NK-92 (cell line): Measurements from ENCODE around the gene HPSE2.

Experiments
- DNase-seq: peaks from one replicate; lab custom pipeline; 2025; ENCODE audit not compliant: unreplicated experiment; lab: John Stamatoyannopoulos, UW

Gene HPSE2

DNA sequence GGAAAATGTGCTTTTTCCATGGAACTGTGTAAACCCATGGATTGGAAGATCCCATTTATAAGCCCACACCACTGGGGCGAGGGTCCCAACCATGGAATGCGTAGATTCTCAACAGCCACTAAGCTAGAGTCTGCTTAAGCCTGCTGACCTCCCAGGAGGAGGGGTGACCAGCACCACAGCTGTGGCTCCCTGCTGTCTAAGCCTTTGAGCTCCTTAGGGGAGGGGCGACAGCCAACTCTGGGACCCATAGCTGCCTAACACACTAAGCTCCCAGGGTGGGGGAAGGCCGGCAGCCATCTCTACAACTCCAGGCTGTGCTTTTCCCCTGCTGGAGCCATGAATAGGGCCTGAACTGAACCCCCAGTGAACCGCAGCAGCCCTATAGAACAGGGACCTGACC, 539.1 kb downstream of the HPSE2 start:
- no peak for DNase-seq

GRCh38 chr10:98694883-98695282, 540.8 kb downstream of the HPSE2 start:
- DNase-seq, result no peak

DNA sequence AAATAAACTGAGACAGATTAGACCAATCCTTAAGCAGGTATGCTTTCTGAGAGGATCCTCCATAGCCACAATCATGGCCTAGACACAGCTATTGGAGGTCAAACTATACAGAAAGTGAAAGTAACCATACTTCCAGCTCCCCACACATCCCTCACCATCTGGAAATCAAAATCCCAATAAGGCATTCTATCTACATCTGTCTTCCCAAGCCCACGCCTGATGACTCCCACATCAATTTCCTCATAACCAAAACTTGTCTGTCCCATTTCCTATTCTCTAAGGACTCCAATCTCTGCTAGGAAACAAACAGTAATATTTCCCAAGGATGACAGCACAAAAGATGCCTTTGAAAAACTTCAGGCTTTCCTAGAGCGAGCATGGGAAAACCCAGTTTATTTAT, 541.6 kb downstream of the HPSE2 start:
- no peak for DNase-seq

DNA sequence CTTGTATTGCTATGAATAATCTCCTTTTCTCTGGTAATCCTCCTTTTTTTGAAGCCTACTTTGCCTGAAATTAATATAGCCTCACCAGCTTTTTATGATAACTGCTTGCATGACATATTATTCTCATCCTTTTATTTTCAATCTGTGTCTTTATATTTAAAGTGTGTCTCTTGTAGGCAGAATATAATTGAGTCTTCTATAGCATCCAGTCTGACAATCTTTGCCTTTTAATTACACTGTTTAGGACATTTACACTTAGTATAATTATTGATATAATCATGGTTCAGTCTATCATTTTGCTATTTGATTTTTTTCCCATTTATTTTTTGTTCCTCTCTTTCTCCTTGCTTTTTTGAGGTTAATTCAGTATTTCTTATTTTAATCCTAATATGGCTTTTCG, 548.0 kb downstream of the HPSE2 start:
- DNase-seq, result no peak

GRCh38 chr10:98684019-98684899, 551.4 kb downstream of the HPSE2 start:
- no peak for DNase-seq

- no peak for DNase-seq
These were observed 558.8 kb downstream of the HPSE2 start for GRCh38 chr10:98676895-98677294.

DNA sequence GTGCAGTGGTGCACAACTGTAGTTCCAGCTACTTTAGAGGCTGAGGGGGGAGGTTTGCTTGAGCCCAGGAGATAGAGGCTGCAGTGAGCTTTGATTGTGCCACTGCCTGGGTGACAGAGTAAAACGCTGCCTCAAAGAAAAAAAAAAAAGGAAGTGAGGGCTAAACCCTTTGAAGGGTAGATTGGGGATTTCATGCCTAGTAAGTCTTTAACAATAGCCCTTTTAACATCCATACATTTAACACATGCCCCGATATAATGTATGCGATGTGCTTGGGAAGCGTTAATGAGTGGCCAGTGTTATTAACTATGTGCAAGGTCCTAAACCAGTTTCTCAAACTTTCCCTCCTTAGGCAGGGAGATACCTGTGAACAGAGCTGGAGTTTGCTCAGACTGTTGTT, 559.8 kb downstream of the HPSE2 start:
- no peak for DNase-seq

GRCh38 chr10:98673171-98673782, 562.4 kb downstream of the HPSE2 start:
- DNase-seq, result no peak

DNA sequence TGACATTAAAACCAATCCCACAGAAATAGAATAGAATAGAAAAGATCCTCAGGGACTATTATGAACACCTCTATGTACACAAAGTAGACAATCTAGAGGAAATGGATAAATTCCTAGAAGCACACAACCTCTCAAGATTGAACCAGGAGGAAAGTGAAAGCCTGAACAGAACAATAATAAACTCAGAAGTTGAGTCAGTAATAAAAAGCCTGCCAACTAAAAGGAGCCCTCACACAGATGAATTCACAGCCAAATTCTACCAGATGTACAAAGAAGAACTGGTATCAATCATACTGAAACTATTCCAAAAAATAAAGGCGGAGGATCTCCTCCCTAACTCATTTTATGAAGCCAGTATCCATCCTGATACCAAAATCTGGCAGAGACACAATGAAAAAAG, 568.6 kb downstream of the HPSE2 start:
- no peak for DNase-seq

DNA sequence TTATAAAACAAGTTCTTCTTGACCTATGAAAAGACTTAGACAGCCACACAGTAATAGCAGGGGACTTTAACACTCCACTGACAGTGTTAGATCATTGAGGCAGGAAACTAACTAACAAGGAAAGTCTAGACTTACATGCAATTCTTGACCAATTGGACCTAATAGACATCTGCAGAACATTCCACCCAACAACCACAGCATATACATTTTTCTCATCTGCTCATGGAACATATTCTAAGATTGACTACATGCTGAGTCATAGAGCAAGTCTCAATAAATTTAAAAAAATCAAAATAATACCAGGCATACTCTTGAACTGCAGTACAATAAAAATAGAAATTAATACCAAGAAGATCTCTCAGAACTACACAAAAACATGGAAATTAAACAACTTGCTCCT, 569.4 kb downstream of the HPSE2 start:
- DNase-seq, result no peak

DNA sequence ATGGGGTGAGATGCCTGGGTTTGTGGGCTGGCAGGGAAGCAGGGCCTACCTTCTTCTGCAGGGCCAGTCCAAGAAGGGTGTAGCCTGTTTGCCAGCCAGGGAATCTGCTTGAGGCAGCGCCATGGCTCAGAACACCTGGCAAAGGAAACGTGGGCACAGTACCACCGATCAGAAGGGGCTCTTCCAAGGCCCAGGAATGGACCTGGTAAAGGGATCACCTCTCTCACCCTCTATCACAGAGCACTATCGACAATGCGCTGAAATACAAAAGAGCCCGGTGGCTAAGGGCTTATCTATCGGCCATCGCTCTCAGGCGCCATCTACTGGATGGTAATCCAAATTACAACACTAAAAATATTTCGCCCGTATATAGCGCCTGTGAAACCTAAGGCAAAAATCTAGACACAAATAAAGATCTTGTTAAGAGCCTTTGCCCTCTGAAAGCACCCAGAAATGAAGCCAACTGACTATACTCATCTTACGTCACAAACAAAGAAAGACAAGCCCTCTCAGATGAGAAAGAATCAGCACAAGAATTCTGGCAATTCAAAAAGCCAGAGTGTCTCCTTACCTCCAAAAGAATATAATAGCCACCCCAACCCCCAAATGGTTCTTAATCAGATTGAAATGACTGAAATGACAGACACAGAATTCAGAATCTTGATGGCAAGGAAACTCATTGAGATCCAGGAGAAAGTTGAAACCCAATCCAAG, 571.2 kb downstream of the HPSE2 start:
- no peak for DNase-seq

DNA sequence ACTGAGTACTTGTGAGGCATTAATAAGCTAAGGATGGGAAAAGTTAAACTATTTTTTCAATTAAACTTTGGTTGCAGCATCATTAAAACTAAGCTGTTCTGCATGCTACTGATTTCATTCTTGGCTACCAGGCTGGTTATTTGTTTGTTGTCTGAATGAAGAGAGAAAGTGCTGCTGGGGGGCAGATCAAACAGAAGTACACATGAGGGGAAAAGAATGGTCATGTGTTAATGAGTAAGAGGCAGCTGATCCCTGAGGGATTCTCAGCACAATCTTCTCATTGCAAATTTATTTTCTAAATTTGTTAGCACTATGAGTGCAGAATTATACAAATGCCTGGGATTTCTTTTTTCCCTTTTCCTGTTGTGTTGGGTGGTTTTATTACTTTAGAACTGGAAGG, 575.7 kb downstream of the HPSE2 start:
- DNase-seq, result no peak

DNA sequence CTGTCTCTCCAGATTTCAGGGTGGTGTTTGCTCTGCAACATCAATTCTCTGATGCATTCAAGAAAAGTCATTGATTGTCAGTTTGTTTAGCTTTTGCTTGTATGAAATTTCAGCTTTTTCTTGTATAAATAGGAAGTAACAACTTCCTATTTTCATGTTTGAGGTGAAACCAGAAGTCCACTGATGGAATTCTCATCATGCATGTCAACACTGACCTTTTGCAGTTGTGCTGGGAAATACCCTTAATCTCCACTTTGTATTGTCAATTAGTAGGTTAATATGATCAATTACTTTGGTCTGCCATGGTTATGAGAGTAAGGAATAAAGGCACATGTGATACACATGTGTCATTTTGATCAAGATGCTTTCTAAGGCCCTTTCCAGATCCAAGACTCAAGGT, 580.2 kb downstream of the HPSE2 start:
- no peak for DNase-seq

GRCh38 chr10:98649170-98649569, 586.5 kb downstream of the HPSE2 start:
- no peak for DNase-seq

GRCh38 chr10:98646998-98647917, 588.4 kb downstream of the HPSE2 start:
- DNase-seq, result no peak

DNA sequence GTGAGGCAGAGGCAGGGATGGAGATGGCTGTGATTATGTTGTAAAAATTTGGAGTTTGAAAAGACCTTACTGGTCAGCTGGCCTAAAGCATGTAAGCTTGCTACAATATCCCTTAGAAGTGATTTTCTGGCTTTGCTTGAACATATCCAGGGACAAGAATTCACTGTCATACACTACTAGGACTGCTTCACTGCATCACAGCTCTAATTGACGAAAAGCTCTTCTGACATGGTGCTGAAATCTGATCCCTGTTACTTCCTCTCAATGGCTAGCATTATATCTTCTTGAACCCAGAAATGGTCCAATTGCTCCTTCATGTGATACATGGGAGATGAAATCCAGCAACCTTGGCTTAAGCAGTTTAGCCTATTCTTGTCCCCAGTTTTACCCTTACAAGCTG, 591.2 kb downstream of the HPSE2 start:
- no peak for DNase-seq

DNA sequence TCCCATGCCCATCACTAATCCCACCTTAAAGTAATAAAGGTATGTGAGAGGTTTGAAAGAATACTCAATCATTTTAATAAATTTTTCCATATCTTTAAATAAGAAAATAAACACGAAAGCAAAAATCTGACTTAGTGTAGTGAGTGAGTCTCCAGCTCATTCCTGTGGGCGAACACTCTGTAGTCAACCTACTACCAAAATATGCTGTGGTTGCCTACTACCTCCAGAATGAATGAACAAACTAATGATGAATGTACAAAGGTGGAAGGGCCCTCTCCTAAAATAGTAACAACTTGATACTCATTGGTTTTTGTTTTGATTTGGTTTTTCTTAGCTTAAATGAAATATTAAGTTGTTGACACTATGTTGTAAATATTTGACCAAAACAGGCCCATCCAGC, 593.4 kb downstream of the HPSE2 start:
- no peak for DNase-seq

- no peak for DNase-seq
These were observed 596.7 kb downstream of the HPSE2 start for GRCh38 chr10:98638920-98639319.

- DNase-seq, result no peak
These were observed 598.7 kb downstream of the HPSE2 start for GRCh38 chr10:98636921-98637329.

DNA sequence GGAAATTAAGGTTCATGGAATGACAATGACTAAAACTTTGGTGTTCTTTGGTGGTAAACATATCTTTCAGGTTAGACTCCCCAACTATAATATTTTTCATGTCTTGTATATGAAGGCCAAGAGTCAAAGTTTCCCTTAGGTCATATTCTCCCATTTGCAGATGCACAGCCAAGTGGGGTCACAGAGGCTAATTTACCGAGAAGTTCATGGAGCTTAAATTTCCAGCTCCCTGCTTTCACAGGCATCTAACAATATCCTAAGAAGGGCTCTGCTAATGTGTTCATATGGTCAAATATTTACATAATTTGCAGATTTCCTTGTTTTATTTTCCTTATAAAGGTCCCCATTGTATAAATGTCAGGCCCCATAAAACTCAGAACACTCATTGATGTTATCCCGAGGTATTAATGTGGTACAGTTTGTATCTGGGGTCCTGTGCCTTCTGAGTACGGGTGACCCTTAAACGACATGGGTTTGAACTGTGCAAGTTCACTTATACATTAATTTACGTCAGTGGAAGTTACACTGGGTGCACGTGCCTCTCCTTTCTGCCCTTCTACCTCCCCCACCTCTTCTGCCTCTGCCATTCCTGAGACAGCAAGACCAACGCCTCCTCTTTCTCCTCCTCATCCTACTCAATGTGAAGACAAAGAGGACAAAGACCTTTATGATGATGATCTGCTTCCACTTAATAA, 603.0 kb downstream of the HPSE2 start:
- no peak for DNase-seq
